B cell (primary cell): Measurements from ENCODE around the gene PPP1R7.

ENCODE experiments used
- CTCF ChIP-seq: fragments of 200-600 bp; IDR thresholded peaks from one replicate; pipeline ENCODE4 v1.8.0; 2022; ENCODE audit warnings: antibody characterized with exemption, mild to moderate bottlenecking
- EZH2 ChIP-seq: IDR thresholded peaks from 2 replicates; pipeline ENCODE4 v1.6.1; 2012; ENCODE audit warnings: borderline replicate concordance, low read depth, mild to moderate bottlenecking, moderate library complexity, low read length; ENCODE audit not compliant: insufficient read depth, poor library complexity, severe bottlenecking

GRCh38 chr2:241224851-241225438, 74.7 kb downstream of the PPP1R7 start:
- no peak for TF ChIP-seq CTCF
- no peak for TF ChIP-seq EZH2
